HG03442 (cell line): Measurements from ENCODE around the gene EHMT1.
"Not testable (repeated sequence)": the region's sequence is repeated elsewhere in the genome, so short reads cannot be mapped to it uniquely, and the experiment has no call there.

ENCODE experiments used
- ATAC-seq: cut with Tn5 transposase; IDR thresholded peaks from one replicate; pipeline ENCODE4 v1.9.1; 2021; ENCODE audit warnings: mild to moderate bottlenecking, moderate library complexity; ENCODE audit not compliant: unreplicated experiment

The EHMT1 gene

GRCh38 chr9:137800196-137801022 lies 181.6 kb downstream of the EHMT1 start:
- no peak for ATAC-seq

- ATAC-seq, result no peak
These were observed 182.2 kb downstream of the EHMT1 start for GRCh38 chr9:137801023-137801319.

DNA sequence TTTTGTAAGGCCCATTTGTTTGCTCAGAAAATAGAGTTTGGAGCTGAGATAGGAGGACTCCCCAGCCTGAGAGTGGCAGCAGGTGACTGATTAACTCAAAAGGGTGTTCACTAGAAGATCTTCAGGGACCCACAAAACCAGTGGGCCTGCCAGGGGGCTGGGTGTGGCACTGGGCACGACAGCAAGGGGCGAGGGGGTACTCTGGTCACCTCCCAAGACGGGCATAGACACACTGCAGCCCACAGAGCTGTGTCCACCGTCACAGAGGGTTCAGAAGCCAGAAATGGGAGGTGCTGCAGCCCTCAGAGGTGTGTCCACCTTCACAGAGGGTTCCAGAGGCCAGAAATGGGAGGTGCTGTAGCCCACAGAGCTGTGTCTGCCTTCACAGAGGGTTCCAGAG lies 183.2 kb downstream of the EHMT1 start:
- no peak for ATAC-seq

DNA sequence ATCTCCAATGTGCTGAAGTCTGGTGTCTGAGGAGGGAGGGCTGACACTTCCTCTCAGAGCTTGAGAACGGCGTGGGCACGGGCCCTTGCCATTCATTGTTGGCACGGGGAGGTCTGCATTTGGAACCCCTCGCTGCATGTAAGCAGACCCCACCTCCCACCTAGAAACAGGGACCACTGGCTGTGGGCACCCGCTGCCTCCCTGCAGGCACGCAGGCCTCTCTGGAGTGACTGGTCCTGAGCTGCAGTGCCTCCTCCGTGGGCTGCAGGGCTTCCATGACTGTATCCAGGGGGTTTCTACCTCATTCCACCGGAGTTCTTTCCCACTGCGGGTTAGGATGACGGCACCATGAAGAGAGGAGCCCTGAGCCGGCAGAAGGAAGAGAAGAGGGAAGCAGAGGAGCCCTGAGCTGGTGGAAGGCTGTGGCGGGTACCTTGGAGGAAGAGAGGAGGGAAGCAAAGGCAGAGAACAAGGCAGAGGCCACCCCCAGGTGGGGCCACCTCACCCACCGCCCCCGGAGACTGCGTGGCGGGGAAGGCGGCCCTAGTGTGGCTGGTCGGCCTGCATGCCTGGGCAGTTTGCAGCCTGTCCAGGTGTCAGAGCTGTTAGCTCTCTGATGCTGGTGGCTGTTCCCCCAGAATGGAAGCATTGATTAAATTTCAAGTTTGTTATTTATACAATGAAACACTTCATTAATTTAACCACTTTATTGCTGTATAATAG lies 183.9 kb downstream of the EHMT1 start:
- no peak for ATAC-seq

DNA sequence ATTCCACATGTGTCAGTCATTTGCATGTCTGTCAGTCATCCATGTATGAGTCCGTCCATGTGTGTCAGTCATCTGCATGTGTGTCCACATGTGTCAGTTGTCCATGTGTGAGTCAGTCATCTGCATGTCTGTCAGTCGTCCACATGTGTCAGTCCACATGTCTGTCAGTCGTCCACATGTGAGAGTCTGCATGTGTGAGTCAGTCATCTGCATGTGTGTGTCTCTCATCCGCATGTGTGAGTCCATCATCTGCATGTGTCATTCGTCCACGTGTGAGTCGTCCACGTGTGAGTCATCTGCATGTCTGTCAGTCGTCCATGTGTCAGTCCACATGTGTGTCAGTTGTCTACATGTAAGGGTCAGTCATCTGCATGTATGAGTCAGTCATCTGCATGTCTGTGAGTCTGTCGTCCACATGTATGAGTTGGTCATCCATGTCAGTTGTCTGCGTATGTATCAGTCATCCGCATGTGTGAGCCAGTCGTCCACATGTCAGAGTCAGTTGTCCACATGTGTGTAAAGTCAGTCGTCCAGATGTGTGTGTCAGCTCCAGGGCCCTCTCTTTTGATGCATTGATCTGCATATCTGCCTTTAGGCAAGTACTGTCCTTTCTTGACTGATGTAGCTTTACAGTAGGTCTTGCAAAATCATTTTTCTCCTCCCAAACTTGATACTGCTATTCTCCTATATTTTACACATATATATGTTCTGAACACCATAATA lies 186.3 kb downstream of the EHMT1 start:
- no peak for ATAC-seq

- ATAC-seq, result no peak
These were observed 189.2 kb downstream of the EHMT1 start for GRCh38 chr9:137807721-137808703.

DNA sequence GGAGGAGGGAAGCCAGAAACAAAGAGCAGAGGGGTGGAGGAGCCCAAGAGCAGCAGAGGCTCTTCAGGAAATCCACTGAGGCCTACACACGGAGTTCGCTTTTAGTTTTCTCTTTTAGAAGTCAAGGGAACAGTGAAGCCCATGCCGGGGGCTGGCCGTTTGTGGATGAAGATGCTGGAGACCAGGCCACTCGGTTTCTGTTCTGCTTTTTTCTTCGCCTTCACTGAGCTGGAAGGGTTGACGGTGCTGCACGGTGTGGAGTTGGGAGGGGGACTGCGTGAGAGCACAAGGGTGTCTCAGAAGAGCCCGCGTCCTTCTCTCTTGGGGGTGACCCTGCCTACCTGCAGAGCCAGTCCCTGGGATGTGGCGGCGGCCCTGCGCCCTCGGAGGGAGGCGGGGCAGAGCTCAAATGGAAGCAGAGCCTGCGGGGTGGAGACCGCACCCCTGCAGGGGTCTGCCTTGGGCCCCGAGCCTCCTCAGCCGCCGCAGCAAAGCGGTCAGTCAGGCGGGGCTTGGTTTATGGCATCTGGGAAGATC lies 190.3 kb downstream of the EHMT1 start:
- no peak for ATAC-seq

DNA sequence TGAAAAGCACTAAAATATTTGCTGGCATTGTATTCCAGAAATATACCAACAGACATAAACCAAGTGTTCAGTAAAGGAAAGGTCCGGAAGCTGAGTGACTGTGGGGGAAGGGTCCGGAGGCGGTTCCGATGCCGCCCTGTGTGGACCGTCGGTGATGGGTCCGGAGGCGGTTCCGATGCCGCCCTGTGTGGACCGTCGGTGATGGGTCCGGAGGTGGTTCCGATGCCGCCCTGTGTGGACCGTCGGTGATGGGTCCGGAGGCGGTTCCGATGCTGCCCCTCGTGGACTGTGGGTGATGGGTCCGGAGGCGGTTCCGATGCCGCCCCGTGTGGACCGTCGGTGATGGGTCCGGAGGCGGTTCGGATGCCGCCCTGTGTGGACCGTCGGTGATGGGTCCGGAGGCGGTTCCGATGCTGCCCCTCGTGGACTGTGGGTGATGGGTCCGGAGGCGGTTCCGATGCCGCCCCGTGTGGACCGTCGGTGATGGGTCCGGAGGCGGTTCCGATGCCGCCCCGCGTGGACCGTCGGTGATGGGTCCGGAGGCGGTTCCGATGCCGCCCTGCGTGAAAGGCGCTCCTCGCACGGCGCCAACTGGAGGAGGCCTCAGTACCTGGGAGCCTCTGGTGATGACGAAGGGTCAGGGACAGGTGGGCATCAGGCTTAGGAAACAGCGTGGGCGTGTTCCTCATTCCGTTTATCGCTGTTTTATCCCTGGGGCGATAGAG lies 191.1 kb downstream of the EHMT1 start:
- not testable (repeated sequence) for ATAC-seq

GRCh38 chr9:137811283-137811870 lies 192.6 kb downstream of the EHMT1 start:
- ATAC-seq, result no peak

GRCh38 chr9:137812356-137813023 lies 193.7 kb downstream of the EHMT1 start:
- no peak for ATAC-seq

- no peak for ATAC-seq
These were observed 194.4 kb downstream of the EHMT1 start for GRCh38 chr9:137813167-137813566.

GRCh38 chr9:137813651-137814415 lies 195.0 kb downstream of the EHMT1 start:
- no peak for ATAC-seq

DNA sequence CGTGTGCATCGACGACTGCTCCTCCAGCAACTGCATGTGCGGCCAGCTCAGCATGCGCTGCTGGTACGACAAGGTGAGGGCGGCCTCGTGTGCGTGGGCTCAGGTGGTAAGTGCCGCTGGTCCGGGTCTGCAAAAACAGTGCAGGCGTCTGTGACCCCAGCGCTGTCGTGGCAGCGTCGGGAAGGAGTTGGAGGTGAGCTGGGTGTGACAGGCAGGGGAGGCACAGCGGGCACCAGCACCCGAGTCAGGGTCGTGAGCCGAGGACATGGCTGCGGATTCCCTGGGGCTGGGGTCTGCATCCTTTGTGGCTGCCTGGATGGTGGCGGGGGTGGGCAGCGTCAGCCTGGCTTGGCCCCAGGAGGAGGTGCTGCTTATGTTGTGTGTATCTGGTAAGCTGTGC lies 195.6 kb downstream of the EHMT1 start:
- ATAC-seq, result no peak

GRCh38 chr9:137814841-137815240 lies 196.0 kb downstream of the EHMT1 start:
- no peak for ATAC-seq

DNA sequence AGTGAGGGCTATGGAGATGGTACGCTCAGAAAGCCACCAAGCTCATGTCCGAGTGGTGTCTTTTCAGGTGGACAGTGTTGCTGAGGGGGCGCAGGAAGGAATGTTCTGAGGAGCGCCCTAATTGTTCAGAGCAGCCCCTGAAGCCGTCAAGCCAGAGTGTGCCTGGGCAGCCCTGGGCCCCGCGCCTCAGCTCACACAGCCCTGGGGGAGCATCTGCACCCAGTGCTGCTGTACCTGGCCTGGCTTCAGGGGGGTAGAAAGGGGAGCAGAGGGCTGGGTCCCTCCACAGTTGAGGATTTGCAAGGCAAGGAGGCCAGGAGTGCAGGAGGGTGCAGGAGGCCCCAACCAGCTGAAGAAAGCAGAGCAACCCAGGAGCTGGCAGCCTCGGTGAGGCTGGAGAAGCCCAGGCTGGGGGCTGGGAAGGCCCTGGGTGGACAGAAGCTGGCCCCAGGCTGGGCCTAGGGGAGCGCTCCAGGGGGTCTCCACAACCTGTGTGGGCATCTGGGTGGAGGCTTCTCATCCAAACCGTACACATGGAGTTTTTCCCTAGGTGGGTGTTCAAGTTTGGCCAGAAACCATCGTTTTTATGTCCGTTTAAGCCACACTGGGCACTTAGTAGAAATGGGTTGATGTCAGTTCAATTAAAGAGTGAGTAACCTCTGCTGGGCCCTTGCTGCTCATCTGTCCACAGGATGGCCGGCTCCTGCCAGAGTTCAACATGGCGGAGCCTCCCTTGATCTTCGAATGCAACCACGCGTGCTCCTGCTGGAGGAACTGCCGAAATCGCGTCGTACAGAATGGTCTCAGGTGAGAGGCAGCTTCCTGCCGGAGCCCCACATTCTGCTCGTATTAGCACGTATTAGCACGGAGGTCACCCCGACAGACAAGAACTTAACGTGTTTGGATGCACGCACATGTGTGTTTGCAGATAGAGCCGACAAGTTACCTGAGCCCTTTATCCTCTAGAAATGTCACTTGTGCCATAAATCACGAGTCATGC lies 196.8 kb downstream of the EHMT1 start:
- ATAC-seq, result no peak

DNA sequence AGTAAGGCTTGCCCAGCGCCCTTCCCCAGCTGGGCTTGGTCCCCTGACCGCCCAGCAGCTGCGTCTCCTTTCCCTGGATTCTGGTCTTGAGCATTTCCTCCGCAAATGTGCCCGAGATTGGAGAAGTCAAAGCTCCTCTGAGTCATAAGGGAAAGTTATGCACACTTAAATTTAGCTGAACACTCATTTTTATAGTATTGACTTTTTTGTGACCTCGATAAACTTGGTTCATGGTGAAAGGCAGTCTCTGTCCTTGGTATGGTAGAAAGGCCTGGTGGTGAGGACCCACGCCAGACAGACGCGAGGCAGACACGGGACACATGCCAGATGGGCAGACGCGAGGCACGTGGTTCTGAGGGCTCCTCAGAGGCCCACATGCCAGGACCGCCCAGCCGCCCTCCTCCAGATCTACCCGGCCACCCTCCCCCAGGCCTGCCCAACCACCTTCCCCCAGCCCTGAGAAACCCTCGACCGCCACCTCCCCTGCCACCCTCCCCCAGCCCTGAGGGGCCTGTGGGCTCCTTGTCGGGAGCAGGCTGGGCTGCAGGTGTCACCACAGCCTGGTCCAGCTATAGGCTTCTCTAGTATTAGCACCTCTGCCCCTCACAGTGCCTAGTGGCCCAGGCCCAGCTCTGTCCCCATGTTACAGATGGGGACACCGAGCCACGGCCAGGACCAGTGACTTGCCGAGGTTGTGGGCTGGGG lies 197.9 kb downstream of the EHMT1 start:
- ATAC-seq, result peak; percentile 64
